C4-2B (cell line): ENCODE data around the gene OOSP4A.

ENCODE experiments used
- CTCF ChIP-seq: fragments of 450-650 bp; conservative IDR thresholded peaks from 2 replicates; pipeline ENCODE4 v1.5.1; 2017; ENCODE audit warnings: mild to moderate bottlenecking
- ZFX ChIP-seq: fragments of 450-650 bp; IDR thresholded peaks from 2 replicates; pipeline ENCODE4 v1.6.1; 2017

DNA sequence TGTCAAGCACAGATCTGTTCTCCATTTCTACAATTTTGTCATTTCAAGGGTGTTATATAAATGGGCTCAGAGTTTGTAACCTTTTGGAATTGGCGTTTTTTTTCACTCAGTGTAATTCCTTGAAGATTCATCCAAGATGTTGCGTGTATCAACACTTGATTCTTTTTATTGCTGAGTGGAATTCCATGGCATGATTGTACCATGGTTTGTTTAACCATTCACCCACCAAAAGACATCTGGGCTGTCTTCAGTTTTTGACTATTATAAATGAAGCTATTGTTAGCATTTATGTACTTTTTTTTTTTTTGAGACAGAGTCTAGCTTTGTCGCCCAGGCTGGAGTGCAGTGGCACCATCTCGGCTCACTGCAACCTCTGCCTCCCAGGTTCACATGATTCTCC lies 22.7 kb upstream of the OOSP4A start:
- no peak for TF ChIP-seq CTCF
- TF ChIP-seq ZFX: no peak
